Measurements from ENCODE around the gene SPP1. TPM values are rescaled to one million over a fixed set of nuclear protein-coding genes. Genes with fewer than 3 reads are reported as not detected.
"Not testable (repeated sequence)": the region's sequence is repeated elsewhere in the genome, so short reads cannot be mapped to it uniquely, and the experiment has no call there.

Gene SPP1
- total RNA-seq, 4 donors from 2014 or later: 4.3 to 31.2 (median 19.3) TPM; not detected in 1

- no peaks in the 10 kb centered on the region for H3K36me3 ChIP-seq
- peak overlapping the region in 1 of 4 donors; percentile 8 for H3K27ac ChIP-seq
- peaks cover 0 to 8% (median 0%) of the 10 kb centered on the region in 4 donors for H3K9me3 ChIP-seq
- no peaks in the 10 kb centered on the region for H3K27me3 ChIP-seq
- no peak overlapping the region for H3K4me3 ChIP-seq
- peaks cover 0 to 14% (median 0%) of the 10 kb centered on the region in 4 donors for H3K4me1 ChIP-seq
- no peak for TF ChIP-seq POLR2A (IDR thresholded peaks at IDR 0.05)
- DNase-seq: no peak
These were observed 46.3 kb downstream of the SPP1 start for GRCh38 chr4:88021824-88022223.

GRCh38 chr4:88022289-88022688 is 46.8 kb downstream of the SPP1 start:
- no peak for DNase-seq
- Histone ChIP-seq H3K36me3 (no peaks in the 10 kb centered on the region), H3K9me3 (peaks cover 0 to 8% (median 0%) of the 10 kb centered on the region in 4 donors), H3K4me3 (no peak overlapping the region), H3K27me3 (no peaks in the 10 kb centered on the region), H3K27ac (peak overlapping the region in 1 of 4 donors; percentile 8), H3K4me1 (peaks cover 0 to 14% (median 0%) of the 10 kb centered on the region in 4 donors)
- no peak for TF ChIP-seq POLR2A (IDR thresholded peaks at IDR 0.05)
- TF ChIP-seq, protein P1, sequence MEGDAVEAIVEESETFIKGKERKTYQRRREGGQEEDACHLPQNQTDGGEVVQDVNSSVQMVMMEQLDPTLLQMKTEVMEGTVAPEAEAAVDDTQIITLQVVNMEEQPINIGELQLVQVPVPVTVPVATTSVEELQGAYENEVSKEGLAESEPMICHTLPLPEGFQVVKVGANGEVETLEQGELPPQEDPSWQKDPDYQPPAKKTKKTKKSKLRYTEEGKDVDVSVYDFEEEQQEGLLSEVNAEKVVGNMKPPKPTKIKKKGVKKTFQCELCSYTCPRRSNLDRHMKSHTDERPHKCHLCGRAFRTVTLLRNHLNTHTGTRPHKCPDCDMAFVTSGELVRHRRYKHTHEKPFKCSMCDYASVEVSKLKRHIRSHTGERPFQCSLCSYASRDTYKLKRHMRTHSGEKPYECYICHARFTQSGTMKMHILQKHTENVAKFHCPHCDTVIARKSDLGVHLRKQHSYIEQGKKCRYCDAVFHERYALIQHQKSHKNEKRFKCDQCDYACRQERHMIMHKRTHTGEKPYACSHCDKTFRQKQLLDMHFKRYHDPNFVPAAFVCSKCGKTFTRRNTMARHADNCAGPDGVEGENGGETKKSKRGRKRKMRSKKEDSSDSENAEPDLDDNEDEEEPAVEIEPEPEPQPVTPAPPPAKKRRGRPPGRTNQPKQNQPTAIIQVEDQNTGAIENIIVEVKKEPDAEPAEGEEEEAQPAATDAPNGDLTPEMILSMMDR (IDR thresholded peaks at IDR 0.05): no peak

DNA sequence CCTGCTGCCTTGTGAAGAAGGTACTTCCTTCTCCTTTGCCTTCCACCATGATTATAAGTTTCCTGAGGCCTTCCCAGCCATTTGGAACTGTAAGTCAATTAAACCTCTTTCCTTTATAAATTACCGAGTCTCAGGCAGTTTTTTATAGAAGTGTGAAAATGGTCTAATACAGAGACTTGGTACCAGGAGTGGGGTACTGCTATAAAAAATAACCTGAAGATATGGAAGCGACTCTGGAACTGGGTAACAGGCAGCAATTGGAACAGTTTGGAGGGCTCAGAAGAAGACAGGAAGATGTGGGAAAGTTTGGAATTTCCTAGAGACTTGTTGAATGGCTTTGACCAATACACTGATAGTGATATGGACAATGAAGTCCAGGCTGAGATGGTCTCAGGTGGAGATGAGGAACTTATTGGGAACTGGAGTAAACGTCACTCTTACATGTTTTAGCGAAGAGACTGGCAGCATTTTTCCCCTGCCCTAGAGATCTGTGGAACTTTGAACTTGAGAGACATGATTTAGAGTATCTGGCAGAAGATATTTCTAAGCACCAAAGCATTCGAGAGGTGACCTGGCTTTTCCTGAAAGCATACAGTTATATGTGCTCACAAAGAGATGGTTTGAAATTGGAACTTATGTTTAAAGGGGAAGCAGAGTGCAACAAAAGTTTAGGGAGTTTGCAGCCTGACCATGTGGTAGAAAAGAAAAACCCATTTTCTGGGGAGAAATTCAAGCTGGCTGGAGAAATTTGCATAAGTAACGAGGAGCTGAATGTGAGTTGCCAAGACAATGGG is 50.6 kb downstream of the SPP1 start:
- H3K36me3 ChIP-seq, H3K4me3 ChIP-seq, H3K27ac ChIP-seq, H3K27me3 ChIP-seq, H3K9me3 ChIP-seq, DNase-seq: not testable (repeated sequence)
- H3K4me1 ChIP-seq: peaks cover 0 to 14% (median 0%) of the 10 kb centered on the region in 4 donors

DNA sequence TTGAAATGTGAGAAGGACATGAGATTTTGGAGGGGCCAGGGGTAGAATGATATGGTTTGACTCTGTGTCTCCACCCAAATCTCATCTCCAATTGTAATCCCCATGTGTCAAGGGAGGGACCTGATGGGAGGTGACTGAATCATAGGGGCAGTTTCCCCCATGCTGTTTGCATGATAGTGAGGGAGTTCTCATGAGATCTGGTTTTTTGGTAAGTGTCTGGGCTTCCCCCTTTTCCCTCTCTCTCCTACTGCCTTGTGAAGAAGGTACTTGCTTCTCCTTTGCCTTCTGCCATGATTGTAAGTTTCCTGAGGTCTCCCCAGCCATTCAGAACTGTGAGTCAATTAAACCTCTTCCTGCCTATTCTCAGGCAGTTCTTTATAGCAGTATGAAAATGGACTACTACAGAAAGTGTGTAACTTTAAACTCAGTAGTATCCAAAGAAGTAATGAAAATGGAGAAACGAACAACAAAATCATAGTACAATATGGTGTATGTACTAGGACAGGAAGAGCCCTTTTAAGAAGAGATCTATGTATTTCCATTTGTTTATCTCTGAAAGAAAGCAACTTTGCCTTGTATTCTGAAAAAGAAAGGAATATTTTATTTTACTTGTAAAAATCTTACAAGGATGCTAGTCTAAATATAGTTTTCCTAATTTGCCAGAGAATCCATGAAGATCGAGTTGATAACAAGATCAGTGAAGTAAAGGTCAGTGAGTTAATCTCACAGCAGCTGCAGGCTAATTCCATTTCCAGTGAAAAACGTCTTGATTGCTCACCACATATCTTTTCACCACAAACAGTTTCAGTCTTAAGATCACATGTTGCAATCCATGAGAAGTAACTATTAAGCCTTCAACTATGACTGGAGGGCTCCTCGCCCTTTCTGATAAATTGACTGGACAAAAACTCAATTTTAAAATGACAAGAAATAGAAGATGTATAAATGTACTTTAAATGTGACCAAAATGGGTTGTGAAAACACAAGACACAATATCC is 52.4 kb downstream of the SPP1 start:
- no peak for DNase-seq
- Histone ChIP-seq H3K36me3 (no peaks in the 10 kb centered on the region), H3K4me3 (no peak overlapping the region), H3K9me3 (peaks cover 0 to 8% (median 0%) of the 10 kb centered on the region in 4 donors), H3K27me3 (no peaks in the 10 kb centered on the region), H3K4me1 (peaks cover 0 to 3% (median 0%) of the 10 kb centered on the region in 4 donors), H3K27ac (peak overlapping the region in 2 of 4 donors; percentile 27 to 31)
- TF ChIP-seq POLR2A (IDR thresholded peaks at IDR 0.05): no peak
- TF ChIP-seq, protein P1 (IDR thresholded peaks at IDR 0.05): no peak

DNA sequence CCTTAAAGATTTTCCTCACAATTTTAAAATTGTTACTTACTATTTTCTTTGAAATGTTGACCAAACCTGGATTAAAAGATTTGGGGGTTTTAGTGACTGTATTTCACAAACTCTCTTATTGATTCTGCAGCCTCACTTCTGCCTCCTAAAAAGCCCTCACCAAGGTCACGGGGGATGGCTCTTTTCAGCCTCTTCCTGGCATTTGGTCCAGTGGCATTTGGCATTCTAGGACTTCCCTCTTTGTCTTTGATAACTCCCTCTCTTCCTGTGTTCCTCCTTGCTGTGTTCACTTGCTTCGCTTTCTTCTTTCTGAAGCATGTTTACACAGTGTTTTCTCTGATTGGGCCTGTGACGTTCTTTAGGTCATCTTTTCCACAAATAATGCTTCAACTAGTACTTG is 53.4 kb downstream of the SPP1 start:
- no peaks in the 10 kb centered on the region for H3K27me3 ChIP-seq
- DNase-seq: no peak
- no peak overlapping the region for H3K27ac ChIP-seq
- H3K4me3 ChIP-seq: no peak overlapping the region
- TF ChIP-seq, protein P1 (IDR thresholded peaks at IDR 0.05): no peak
- no peak for TF ChIP-seq POLR2A (IDR thresholded peaks at IDR 0.05)
- no peaks in the 10 kb centered on the region for H3K4me1 ChIP-seq
- H3K9me3 ChIP-seq: peaks cover 0 to 8% (median 0%) of the 10 kb centered on the region in 4 donors
- no peaks in the 10 kb centered on the region for H3K36me3 ChIP-seq

- Histone ChIP-seq H3K27ac (no peak overlapping the region), H3K4me3 (no peak overlapping the region), H3K36me3 (no peaks in the 10 kb centered on the region), H3K9me3 (peaks cover 0 to 8% (median 0%) of the 10 kb centered on the region in 4 donors), H3K27me3 (no peaks in the 10 kb centered on the region), H3K4me1 (no peaks in the 10 kb centered on the region)
- no peak for DNase-seq
- no peak for TF ChIP-seq POLR2A (IDR thresholded peaks at IDR 0.05)
- TF ChIP-seq, protein P1 (IDR thresholded peaks at IDR 0.05): no peak
These were observed 54.0 kb downstream of the SPP1 start for GRCh38 chr4:88029556-88029955.

All from Peyer's patch (tissue), 4 donors.